Measurements from ENCODE around the gene CACNA1H.

The CACNA1H gene

DNA sequence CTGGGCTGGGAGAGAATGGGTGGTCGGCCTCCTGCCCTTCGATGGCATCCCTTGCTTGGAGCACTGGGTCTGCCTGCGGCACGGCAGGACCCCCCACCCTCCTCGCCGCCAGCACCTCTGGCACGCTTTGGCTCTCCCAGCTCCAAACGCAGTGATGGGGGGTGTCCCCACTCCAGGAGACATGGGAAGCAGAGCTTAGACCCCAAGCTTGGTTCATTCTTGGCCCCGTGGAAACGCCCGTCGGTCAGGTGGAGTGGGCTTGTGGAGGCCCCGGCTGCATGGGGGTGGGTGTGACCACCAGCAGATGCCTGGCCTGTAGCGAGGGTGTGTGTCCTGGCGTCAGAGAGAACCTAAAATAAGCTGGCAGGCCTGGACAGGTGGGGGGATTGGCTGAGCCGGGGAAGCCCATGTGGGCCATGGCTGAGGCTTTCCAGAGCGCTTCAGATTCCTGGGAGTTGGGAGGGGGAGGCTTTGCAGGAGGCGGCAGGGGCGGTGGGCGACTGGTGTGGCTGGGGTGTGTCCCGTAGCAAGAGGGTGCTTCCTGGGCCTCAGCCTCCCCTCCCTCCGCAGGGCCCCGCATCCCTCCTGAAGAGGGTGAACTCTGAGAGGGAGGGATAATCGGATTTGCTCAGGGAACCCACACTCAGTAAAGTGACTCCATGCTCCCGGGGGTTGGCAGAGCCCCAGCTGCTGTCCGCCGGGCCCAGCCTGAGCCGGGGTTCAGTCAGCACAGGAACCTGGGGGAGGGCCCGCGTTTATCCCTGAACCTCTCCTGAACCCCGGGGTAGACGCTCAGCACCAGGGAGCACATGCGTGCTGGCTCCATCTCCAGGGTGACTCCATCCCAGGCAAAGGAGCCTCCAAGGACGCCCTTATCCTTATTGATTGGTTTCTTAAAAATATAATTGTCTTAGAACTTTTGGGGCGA, 3.4 kb downstream of the CACNA1H start:
- H3K4me2 ChIP-seq, result peak overlapping the region in 9 of 11 experiments; percentile 69 to 97 (median 94); a peak in 14 of 22 replicates
- no peaks in the 10 kb centered on the region for H3K9me3 ChIP-seq (replicated peaks in 1 of 11)
- H4K20me1 ChIP-seq, result peaks cover 0 to 81% (median 70%) of the 10 kb centered on the region in 11 experiments; a peak in 19 of 22 replicates
- H3K9ac ChIP-seq, result peak overlapping the region in 2 of 11 experiments; percentile 16 to 44; a peak in 2 of 22 replicates
- H3K27me3 ChIP-seq, result peaks cover 46 to 71% (median 53%) of the 10 kb centered on the region in 11 experiments
- no peak overlapping the region for H3K27ac ChIP-seq
- H3K4me1 ChIP-seq, result peaks cover 33 to 74% (median 70%) of the 10 kb centered on the region in 10 experiments
- no peak for TF ChIP-seq Cebpa-rat (IDR thresholded peaks at IDR 0.05)
- no peak overlapping the region for H3K4me3 ChIP-seq
- no peaks in the 10 kb centered on the region for H3K36me3 ChIP-seq

DNA sequence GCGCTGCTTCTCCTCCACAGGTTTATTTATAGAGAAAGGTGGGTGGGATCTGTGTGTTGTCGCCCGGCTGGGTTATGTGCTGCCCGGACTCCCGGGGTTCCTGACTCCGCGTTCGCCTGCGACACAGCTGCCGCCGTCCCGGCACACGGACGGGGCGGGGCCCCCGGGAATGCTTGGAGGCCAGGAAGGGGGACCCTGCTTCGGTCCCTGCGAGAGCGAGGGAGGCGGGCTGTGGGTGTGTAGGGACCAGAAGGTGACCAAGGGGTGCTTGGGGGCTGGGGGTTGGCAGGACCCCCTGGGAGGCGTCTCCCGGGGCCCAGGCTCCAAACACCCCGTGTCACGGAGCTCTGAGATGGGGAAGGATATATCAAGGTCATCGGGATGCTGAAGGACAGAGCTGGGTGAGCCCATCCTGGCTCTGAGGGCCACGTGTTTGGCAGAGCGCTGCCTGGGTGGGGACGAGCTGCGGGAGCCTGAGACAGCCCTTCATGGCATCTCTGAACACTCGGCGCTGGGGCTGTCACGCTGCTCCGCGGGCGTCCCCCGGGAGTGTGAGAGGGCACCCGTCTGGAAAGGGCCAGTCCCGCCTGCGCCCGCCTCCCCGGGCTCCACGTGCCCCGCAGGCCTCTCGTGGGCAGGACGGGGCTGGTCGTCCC, 4.2 kb downstream of the CACNA1H start:
- Histone ChIP-seq H3K9me3 (replicated peaks in 1 of 11) (no peaks in the 10 kb centered on the region), H3K27ac (no peak overlapping the region), H3K4me2 (peak overlapping the region in 9 of 11 experiments; percentile 69 to 97 (median 94); a peak in 18 of 22 replicates), H3K4me1 (peaks cover 26 to 67% (median 62%) of the 10 kb centered on the region in 10 experiments), H3K4me3 (no peak overlapping the region), H3K36me3 (no peaks in the 10 kb centered on the region), H3K9ac (peak overlapping the region in 3 of 11 experiments; percentile 12 to 49 (median 44); a peak in 4 of 22 replicates), H4K20me1 (peaks cover 0 to 84% (median 76%) of the 10 kb centered on the region in 11 experiments; a peak in 19 of 22 replicates), H3K27me3 (peaks cover 46 to 65% (median 53%) of the 10 kb centered on the region in 11 experiments)
- TF ChIP-seq Cebpa-rat (IDR thresholded peaks at IDR 0.05), result no peak

DNA sequence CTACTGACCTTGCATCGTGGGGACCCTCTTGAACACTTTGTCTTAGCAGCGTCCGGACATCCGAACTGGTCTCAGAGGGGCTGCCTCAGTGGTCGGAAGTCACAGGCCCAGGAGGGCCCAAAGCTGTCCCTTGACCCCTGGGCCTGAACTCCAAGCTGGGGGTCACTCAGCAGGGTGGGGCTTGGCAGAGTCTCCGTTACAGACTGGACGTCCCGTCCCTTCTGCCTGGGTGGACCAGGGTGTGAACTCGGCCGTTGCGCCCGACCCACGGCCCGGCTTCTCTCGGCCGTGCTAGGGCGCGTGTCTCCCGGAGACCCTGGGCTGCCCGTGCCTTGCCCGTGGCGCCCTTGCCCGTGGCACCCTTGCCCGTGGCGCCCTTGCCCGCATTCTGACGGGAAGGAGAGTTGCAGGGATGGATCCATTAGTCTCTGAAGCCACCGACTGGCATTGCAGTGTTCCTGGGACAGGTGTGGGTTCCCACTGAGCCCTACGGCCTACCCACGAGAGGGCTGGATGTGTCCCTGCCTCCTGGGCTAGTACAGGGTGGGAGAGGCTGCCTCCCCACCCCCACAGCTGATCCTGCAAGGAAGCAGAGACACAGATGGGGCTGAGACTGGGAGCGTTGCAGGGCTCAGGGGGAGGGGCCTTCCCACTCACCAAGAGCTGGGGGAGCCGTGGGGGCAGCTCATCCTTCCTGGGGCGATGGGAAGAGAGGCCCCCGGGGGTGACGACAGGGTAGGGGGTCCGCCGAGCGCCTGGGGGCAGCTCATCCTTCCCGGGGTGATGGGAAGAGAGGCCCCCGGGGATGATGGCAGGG, 4.9 kb downstream of the CACNA1H start:
- Histone ChIP-seq H3K9ac (peak overlapping the region in 4 of 11 experiments; percentile 18 to 49 (median 38); a peak in 7 of 22 replicates), H3K4me1 (peaks cover 25 to 65% (median 62%) of the 10 kb centered on the region in 10 experiments), H3K9me3 (replicated peaks in 1 of 11) (no peaks in the 10 kb centered on the region), H3K27ac (no peak overlapping the region), H4K20me1 (peaks cover 0 to 91% (median 83%) of the 10 kb centered on the region in 11 experiments; a peak in 19 of 22 replicates), H3K36me3 (no peaks in the 10 kb centered on the region), H3K4me3 (0 out of 20 replicates have a peak overlapping the region, but pooled peaks of 1 of the 10 experiments have one; percentile 11), H3K27me3 (peaks cover 46 to 63% (median 53%) of the 10 kb centered on the region in 11 experiments), H3K4me2 (peak overlapping the region; percentile 36 to 97 (median 79); a peak in 21 of 22 replicates)
- TF ChIP-seq Cebpa-rat (IDR thresholded peaks at IDR 0.05), result no peak

DNA sequence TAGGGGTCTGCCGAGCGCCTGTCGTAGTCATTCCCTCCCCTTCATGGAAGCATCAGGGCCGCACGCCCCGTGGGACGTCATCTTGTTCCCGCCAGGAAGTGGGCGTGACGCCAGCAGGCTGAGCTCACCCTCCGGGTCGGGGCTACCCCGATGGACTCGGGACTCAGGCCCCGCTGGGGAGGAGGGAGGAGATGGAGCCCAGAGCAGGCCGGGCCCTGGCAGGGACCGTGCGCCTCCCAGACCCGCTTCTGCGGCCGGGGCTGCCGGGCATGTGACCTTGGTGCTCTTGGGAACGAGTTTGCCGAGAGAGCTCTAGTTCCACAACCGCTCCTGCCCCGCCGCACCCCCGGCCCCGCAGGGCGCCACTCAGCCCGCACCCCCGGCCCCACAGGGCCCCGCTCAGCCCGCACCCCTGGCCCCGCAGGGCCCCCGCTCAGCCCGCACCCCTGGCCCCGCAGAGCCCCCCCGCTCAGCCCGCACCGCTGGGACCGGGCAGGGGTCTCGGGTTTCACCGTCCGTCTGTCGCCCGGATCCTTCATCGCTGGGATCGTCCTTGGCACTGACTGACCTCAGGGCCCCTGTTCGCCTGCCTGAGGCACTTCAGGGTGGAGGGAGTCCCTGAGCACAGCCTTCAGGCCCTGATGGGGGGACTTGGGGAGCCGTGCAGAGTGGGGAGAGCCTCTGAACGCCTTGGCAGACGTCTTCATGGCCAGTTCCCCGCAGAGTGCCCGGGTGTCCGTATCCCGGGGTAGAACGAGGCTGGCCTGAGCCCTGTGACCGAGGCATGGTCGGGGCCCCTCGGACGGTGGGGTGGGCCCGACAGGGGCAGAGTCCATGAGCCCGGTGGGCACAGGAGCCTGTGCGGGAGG, 5.8 kb downstream of the CACNA1H start:
- no peak overlapping the region for H3K27ac ChIP-seq
- TF ChIP-seq Cebpa-rat (IDR thresholded peaks at IDR 0.05), result no peak
- 0 out of 20 replicates have a peak overlapping the region, but pooled peaks of 1 of the 10 experiments have one; percentile 11 for H3K4me3 ChIP-seq
- peaks cover 43 to 60% (median 50%) of the 10 kb centered on the region in 11 experiments for H3K27me3 ChIP-seq
- H3K9ac ChIP-seq, result peak overlapping the region in 4 of 11 experiments; percentile 18 to 41 (median 36); a peak in 5 of 22 replicates
- H3K4me1 ChIP-seq, result peaks cover 23 to 71% (median 68%) of the 10 kb centered on the region in 10 experiments
- peak overlapping the region; percentile 36 to 97 (median 79); a peak in 21 of 22 replicates for H3K4me2 ChIP-seq
- H3K9me3 ChIP-seq (replicated peaks in 1 of 11), result no peaks in the 10 kb centered on the region
- peaks cover 0 to 97% (median 92%) of the 10 kb centered on the region in 11 experiments; a peak in 19 of 22 replicates for H4K20me1 ChIP-seq
- H3K36me3 ChIP-seq, result no peaks in the 10 kb centered on the region

DNA sequence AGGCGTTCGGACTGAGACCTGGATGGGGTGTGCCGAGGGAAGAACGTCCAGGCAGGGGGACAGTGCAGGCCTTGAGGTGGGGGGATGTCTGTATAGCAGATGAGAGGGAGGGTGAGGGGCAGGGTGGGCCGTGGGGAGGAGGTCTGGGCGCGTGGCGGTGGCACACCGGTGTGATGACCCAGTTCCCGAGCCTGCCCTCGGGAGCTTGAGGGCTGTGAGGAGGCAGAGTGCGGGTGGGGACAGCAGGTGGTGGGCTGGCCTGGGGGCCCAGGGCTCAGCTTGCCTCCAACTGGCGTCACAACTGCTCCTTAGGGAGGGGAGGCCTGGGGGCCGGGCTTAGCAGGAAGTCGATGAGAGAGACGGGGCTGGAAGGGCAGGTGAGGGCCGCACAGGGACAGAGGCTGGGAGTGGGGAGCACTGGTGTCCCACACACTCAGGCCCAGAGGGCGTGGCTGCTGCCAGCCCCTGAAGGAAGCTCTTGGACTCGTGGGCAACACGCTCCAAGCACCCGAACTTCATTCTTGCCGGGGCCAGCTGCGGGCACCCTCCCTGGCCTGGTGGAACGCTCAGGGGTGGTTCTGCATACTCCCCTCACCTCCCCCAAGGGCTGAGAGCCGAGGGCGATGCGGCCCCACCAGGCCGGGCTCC, 6.5 kb downstream of the CACNA1H start:
- peaks cover 36 to 52% (median 43%) of the 10 kb centered on the region in 11 experiments for H3K27me3 ChIP-seq
- H3K4me3 ChIP-seq, result no peak overlapping the region
- no peaks in the 10 kb centered on the region for H3K9me3 ChIP-seq (replicated peaks in 1 of 11)
- H3K27ac ChIP-seq, result no peak overlapping the region
- peaks cover 17 to 74% (median 70%) of the 10 kb centered on the region in 10 experiments for H3K4me1 ChIP-seq
- no peaks in the 10 kb centered on the region for H3K36me3 ChIP-seq
- no peak for TF ChIP-seq Cebpa-rat (IDR thresholded peaks at IDR 0.05)
- H3K4me2 ChIP-seq, result peak overlapping the region in 9 of 11 experiments; percentile 69 to 97 (median 94); a peak in 17 of 22 replicates
- H3K9ac ChIP-seq, result peak overlapping the region in 2 of 11 experiments; percentile 7 to 23; a peak in 1 of 22 replicates
- peaks cover 0 to 100% (median 94%) of the 10 kb centered on the region in 11 experiments; a peak in 19 of 22 replicates for H4K20me1 ChIP-seq

DNA sequence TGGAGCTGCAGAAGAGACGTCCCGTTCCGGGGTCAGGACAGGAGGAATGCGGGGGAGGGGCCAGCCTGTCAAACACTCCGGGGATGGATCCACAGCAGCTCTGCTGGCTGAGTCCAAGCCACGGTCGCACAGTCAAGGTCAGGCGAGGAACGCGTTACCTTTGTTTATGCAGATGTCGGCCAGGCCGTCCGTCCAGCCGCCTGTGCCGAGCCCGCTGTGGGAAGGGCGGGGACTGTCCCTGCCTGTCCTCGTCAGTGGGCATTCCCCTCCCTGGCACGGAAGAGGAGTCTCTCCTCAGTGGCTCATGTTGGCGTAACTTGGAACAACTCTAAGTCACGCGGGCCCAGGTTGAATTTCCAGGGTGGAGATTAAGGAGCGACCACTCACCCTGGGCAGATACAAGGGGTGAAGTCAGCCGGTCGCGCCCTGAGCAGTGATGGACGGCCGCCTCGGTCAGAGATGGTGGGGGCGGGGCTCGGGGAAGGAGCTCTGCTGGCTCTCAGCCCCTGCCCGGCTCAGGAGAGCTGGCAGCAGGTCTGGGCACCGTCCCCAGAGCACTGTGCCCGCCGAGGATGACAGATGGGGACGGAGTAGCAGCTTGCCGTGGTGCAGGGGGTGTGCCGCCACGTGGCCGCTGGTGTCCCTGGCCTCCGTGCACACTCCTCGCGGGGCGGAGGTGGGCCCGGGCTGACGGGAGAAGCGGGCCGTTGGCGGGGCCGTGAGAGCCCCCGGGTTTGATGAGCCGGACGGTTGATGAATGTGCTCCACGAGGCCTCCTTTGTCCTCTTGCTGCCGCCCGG, 7.3 kb downstream of the CACNA1H start:
- Histone ChIP-seq H3K9ac (no peak overlapping the region), H3K4me2 (peak overlapping the region in 9 of 11 experiments; percentile 69 to 97 (median 94); a peak in 12 of 22 replicates)

More for the DNA sequence above, 7.3 kb downstream of the CACNA1H start:
- Histone ChIP-seq H3K27ac (no peak overlapping the region), H3K4me1 (peaks cover 10 to 74% (median 70%) of the 10 kb centered on the region in 10 experiments), H4K20me1 (peaks cover 0 to 100% (median 94%) of the 10 kb centered on the region in 11 experiments; a peak in 19 of 22 replicates), H3K4me3 (no peak overlapping the region), H3K27me3 (peaks cover 29 to 45% (median 35%) of the 10 kb centered on the region in 11 experiments), H3K9me3 (replicated peaks in 1 of 11) (no peaks in the 10 kb centered on the region), H3K36me3 (no peaks in the 10 kb centered on the region)
- TF ChIP-seq Cebpa-rat (IDR thresholded peaks at IDR 0.05), result no peak

Data from BLaER1 treated with 17β-estradiol and CSF1 and Interleukin-3, amounts not matched to agents 10 nM and 100 nM (cell line).